Measurements from ENCODE around the gene OPTC.

OPTC gene

GRCh38 chr1:203451836-203452784 is 41.8 kb upstream of the OPTC start:
- Histone ChIP-seq H4K20me1 (ENCODE audit: insufficient read depth, low read length, poor library complexity, severe bottlenecking) (no peaks in the 10 kb centered on the region), H3K4me1 (ENCODE audit: insufficient read depth, low read length, poor library complexity, severe bottlenecking) (no peaks in the 10 kb centered on the region), H3K9me2 (replicated peaks; ENCODE audit: low read depth, low read length) (no peaks in the 10 kb centered on the region), H3K9me3 (ENCODE audit: insufficient read depth, low read depth, low read length) (no peaks in the 10 kb centered on the region), H3K36me3 (ENCODE audit: insufficient read depth, low read length) (no peaks in the 10 kb centered on the region), H2AFZ (ENCODE audit: low read length) (no peak overlapping the region), H3K79me2 (ENCODE audit: insufficient read depth, low read length) (no peaks in the 10 kb centered on the region), H3K9ac (ENCODE audit: low read depth, low read length, poor library complexity, severe bottlenecking) (no peak overlapping the region), H3F3A (ENCODE audit: low read depth) (no peaks in the 10 kb centered on the region), H3K4me3 (ENCODE audit: low read length, poor library complexity, severe bottlenecking) (no peak overlapping the region), H3K27me3 (ENCODE audit: insufficient read depth, low read length, poor library complexity, severe bottlenecking) (no peaks in the 10 kb centered on the region), H3K4me2 (ENCODE audit: low read depth, low read length, poor library complexity, severe bottlenecking) (no peak overlapping the region)
- TF ChIP-seq EZH2phosphoT487 (IDR thresholded peaks at IDR 0.05; ENCODE audit: borderline replicate concordance) = no peak
- TF ChIP-seq CTCF (conservative IDR thresholded peaks at IDR 0.05; ENCODE audit: low read length) = no peak

GRCh38 chr1:203453016-203453415 is 40.9 kb upstream of the OPTC start:
- no peaks in the 10 kb centered on the region for H3K4me1 ChIP-seq (ENCODE audit: insufficient read depth, low read length, poor library complexity, severe bottlenecking)
- H3K9me2 ChIP-seq (replicated peaks; ENCODE audit: low read depth, low read length) = no peaks in the 10 kb centered on the region
- TF ChIP-seq EZH2phosphoT487 (IDR thresholded peaks at IDR 0.05; ENCODE audit: borderline replicate concordance) (no peak), CTCF (conservative IDR thresholded peaks at IDR 0.05; ENCODE audit: low read length) (no peak)
- H3K9me3 ChIP-seq (ENCODE audit: insufficient read depth, low read depth, low read length) = no peaks in the 10 kb centered on the region
- H3K4me2 ChIP-seq (ENCODE audit: low read depth, low read length, poor library complexity, severe bottlenecking) = no peak overlapping the region
- H3K4me3 ChIP-seq (ENCODE audit: low read length, poor library complexity, severe bottlenecking) = no peak overlapping the region
- H3F3A ChIP-seq (ENCODE audit: low read depth) = no peaks in the 10 kb centered on the region
- H4K20me1 ChIP-seq (ENCODE audit: insufficient read depth, low read length, poor library complexity, severe bottlenecking) = no peaks in the 10 kb centered on the region
- H3K79me2 ChIP-seq (ENCODE audit: insufficient read depth, low read length) = no peaks in the 10 kb centered on the region
- H3K27me3 ChIP-seq (ENCODE audit: insufficient read depth, low read length, poor library complexity, severe bottlenecking) = no peaks in the 10 kb centered on the region
- no peaks in the 10 kb centered on the region for H3K36me3 ChIP-seq (ENCODE audit: insufficient read depth, low read length)
- no peak overlapping the region for H3K9ac ChIP-seq (ENCODE audit: low read depth, low read length, poor library complexity, severe bottlenecking)
- H2AFZ ChIP-seq (ENCODE audit: low read length) = no peak overlapping the region

GRCh38 chr1:203453616-203454015 is 40.3 kb upstream of the OPTC start:
- Histone ChIP-seq H4K20me1 (ENCODE audit: insufficient read depth, low read length, poor library complexity, severe bottlenecking) (no peaks in the 10 kb centered on the region), H3K36me3 (ENCODE audit: insufficient read depth, low read length) (no peaks in the 10 kb centered on the region), H3K4me3 (ENCODE audit: low read length, poor library complexity, severe bottlenecking) (no peak overlapping the region), H3K4me1 (ENCODE audit: insufficient read depth, low read length, poor library complexity, severe bottlenecking) (no peaks in the 10 kb centered on the region), H3K4me2 (ENCODE audit: low read depth, low read length, poor library complexity, severe bottlenecking) (no peak overlapping the region), H3K27me3 (ENCODE audit: insufficient read depth, low read length, poor library complexity, severe bottlenecking) (no peaks in the 10 kb centered on the region), H3K9me2 (replicated peaks; ENCODE audit: low read depth, low read length) (no peaks in the 10 kb centered on the region; the same call in 1 of the 2 replicates), H2AFZ (ENCODE audit: low read length) (no peak overlapping the region), H3F3A (ENCODE audit: low read depth) (no peaks in the 10 kb centered on the region), H3K9me3 (ENCODE audit: insufficient read depth, low read depth, low read length) (no peaks in the 10 kb centered on the region), H3K9ac (ENCODE audit: low read depth, low read length, poor library complexity, severe bottlenecking) (no peak overlapping the region), H3K79me2 (ENCODE audit: insufficient read depth, low read length) (no peaks in the 10 kb centered on the region)
- TF ChIP-seq CTCF (conservative IDR thresholded peaks at IDR 0.05; ENCODE audit: low read length) (no peak), EZH2phosphoT487 (IDR thresholded peaks at IDR 0.05; ENCODE audit: borderline replicate concordance) (no peak)
